ENCODE measurements around the gene KCNMA1. TPM values are rescaled to one million over a fixed set of nuclear protein-coding genes. Genes with fewer than 3 reads are reported as not detected.

The KCNMA1 gene
- total RNA-seq, 1 experiment from 2014 or later = 0.49 TPM

GRCh38 chr10:77043420-77043763 is 594.2 kb downstream of the KCNMA1 start:
- ChIA-PET CTCF (no interaction called here), RAD21 (ENCODE audit: low non-redundant PET in 1 of 2, low total read pairs in 2 of 2, uncharacterized antibody in 2 of 2, unreplicated experiment in 2 of 2) (no interaction called here), POLR2A (no interaction called here)
- no peak overlapping the region for H2AFZ ChIP-seq (ENCODE audit: low read depth, low read length, poor library complexity, severe bottlenecking)
- no peaks in the 10 kb centered on the region for H3K36me3 ChIP-seq (ENCODE audit: control insufficient read depth in 1 of 2, insufficient read depth in 2 of 2, low read length in 2 of 2)
- no peak overlapping the region for H3K4me2 ChIP-seq (ENCODE audit: low read length)
- H4K20me1 ChIP-seq (ENCODE audit: insufficient read depth) = no peaks in the 10 kb centered on the region
- no peaks in the 10 kb centered on the region for H3K79me2 ChIP-seq (ENCODE audit: insufficient read depth, low read length)
- no peak overlapping the region for H3K9ac ChIP-seq (ENCODE audit: low read length)
- no TSS peak for BruUV-seq (replicated peaks)
- DNase-seq (ENCODE audit: low read depth, low spot score) (no peak), ATAC-seq (no peak)
- no peak for TF ChIP-seq SIN3A (IDR thresholded peaks at IDR 0.05; ENCODE audit: low read depth)
- TF ChIP-seq YY1 (IDR thresholded peaks at IDR 0.05; ENCODE audit: extremely low read depth, insufficient replicate concordance, low read depth, low read length) = no peak
- TF ChIP-seq CBX3 (IDR thresholded peaks at IDR 0.05; ENCODE audit: low read depth) = no peak
- TF ChIP-seq ZNF274 (IDR thresholded peaks at IDR 0.05; ENCODE audit: low read depth, low read length) = no peak
- TF ChIP-seq EZH2phosphoT487 (IDR thresholded peaks at IDR 0.05; ENCODE audit: borderline replicate concordance) = no peak
- TF ChIP-seq ELF1 (IDR thresholded peaks at IDR 0.05; ENCODE audit: borderline replicate concordance, low read depth) = no peak
- no peak for TF ChIP-seq MAX (IDR thresholded peaks at IDR 0.05)
- no peak for TF ChIP-seq TCF7L2 (IDR thresholded peaks at IDR 0.05; ENCODE audit: borderline replicate concordance, extremely low read depth, insufficient read depth, insufficient read length)
- TF ChIP-seq EZH2 (IDR thresholded peaks at IDR 0.05) = no peak
- no peak for TF ChIP-seq CTCF (IDR thresholded peaks at IDR 0.05 in 2 of 3, conservative IDR thresholded peaks at IDR 0.05 in 1 of 3; ENCODE audit: borderline replicate concordance in 1 of 3, insufficient read depth in 1 of 3, low read depth in 2 of 3, low read length in 2 of 3)
- TF ChIP-seq JUND (IDR thresholded peaks at IDR 0.05) = no peak
- no peak for TF ChIP-seq ZBTB33 (IDR thresholded peaks at IDR 0.05; ENCODE audit: extremely low read depth, insufficient replicate concordance, low read length)
- TF ChIP-seq EGR1 (IDR thresholded peaks at IDR 0.05; ENCODE audit: low read depth) = no peak
- TF ChIP-seq SRF (IDR thresholded peaks at IDR 0.05; ENCODE audit: low read depth) = no peak
- no peak for TF ChIP-seq CEBPB (IDR thresholded peaks at IDR 0.05; ENCODE audit: low read depth)
- no peak for TF ChIP-seq POLR2AphosphoS5 (IDR thresholded peaks at IDR 0.05; ENCODE audit: low read depth, low read length)
- TF ChIP-seq FOSL1 (IDR thresholded peaks at IDR 0.05; ENCODE audit: low read depth) = no peak
- TF ChIP-seq RAD21 (IDR thresholded peaks at IDR 0.05; ENCODE audit: low read depth) = no peak
- TF ChIP-seq REST (IDR thresholded peaks at IDR 0.05; ENCODE audit: low read depth) = no peak
- TF ChIP-seq ATF3 (IDR thresholded peaks at IDR 0.05) = no peak
- intact Hi-C loops (cut with micrococcal nuclease) = no loop called here
- peaks cover 58% of the 10 kb centered on the region for H3K27me3 ChIP-seq (ENCODE audit: insufficient read depth, low read length)
- no peak overlapping the region for H3K4me3 ChIP-seq (replicated peaks in 1 of 2; ENCODE audit: low read depth in 1 of 2, low read length in 2 of 2)
- no peaks in the 10 kb centered on the region for H3K9me2 ChIP-seq (ENCODE audit: insufficient read depth)
- H3K9me3 ChIP-seq (ENCODE audit: control insufficient read depth in 1 of 2, insufficient read depth in 1 of 2, low read depth in 1 of 2, low read length in 2 of 2) = no peaks in the 10 kb centered on the region
- H3K4me1 ChIP-seq (ENCODE audit: control insufficient read depth in 1 of 2, insufficient read depth in 2 of 2, low read length in 2 of 2) = no peaks in the 10 kb centered on the region
- no peak overlapping the region for H3K27ac ChIP-seq (ENCODE audit: low read depth, low read length)

Data from HCT116 (cell line).